ENCODE measurements around the gene CENPP.

The CENPP gene

GRCh38 chr9:92429836-92430235 is 104.1 kb downstream of the CENPP start:
- DNase-seq = no peak

DNA sequence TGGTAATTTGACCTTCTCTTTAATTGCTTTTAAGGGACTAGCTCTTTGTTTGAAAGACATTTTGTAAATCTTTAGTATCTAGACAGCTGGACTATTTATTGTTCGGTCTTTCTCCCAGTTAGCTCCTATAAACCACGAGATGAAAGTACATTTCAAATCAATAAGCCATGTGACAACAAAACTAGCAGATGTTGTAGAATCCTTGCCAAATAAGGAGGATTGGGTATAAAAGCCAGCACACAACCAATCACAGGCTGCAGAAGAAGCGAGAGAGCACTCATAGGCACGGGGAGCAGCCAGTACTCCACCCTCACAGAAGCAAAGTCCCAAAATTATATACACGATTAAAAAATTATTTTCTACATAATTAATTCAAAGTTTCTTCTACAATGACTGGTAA is 106.6 kb downstream of the CENPP start:
- no peak for DNase-seq

- DNase-seq = no peak
Measured at GRCh38 chr9:92432972-92433548, 107.3 kb downstream of the CENPP start.

- DNase-seq = no peak
Measured at GRCh38 chr9:92435263-92435662, 109.5 kb downstream of the CENPP start.

GRCh38 chr9:92438900-92439526 is 113.3 kb downstream of the CENPP start:
- no peak for DNase-seq

GRCh38 chr9:92439921-92440750 is 114.4 kb downstream of the CENPP start:
- DNase-seq = no peak

- no peak for DNase-seq
Measured at GRCh38 chr9:92440751-92441046, 114.9 kb downstream of the CENPP start.

DNA sequence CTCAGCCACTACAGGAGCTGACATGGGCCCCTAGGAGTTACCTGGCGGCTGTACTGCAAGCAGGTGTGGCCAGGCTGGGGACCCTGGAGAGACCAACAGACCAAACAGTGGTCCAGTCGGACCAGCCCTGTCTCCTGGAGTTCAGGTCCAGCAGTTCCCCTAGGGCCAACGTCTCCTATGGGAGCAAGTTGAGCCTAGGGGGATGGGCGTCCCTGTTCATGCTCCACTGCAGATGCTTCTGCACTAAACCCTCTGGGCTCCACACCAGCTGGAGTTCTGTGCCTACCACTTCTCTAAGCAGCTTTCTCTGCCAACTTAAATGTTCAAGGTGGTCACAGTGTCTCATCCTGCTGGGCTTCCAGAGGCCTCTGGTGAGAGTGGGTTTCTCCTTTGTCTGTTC is 119.1 kb downstream of the CENPP start:
- DNase-seq = no peak

- DNase-seq = no peak
Measured at GRCh38 chr9:92446536-92446935, 120.8 kb downstream of the CENPP start.

DNA sequence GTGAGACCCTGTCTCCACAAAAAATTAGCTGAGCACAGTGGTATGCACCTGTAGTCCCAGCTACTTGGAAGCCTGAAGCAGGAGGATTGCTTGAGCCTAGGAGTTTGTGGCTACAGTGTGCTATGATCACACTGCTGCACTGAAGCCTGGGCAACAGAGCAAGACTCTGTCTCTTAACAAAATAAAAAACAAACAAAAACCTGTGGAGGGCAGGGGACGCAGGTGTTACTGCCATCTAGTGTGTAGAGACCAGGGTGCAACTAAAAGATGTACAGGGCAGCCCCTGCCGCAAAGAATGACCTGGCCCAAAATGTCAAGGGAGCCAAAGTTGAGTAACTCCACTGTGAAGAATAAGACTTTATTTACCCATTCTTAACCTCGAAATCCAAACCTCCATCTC is 129.5 kb downstream of the CENPP start:
- DNase-seq = no peak

DNA sequence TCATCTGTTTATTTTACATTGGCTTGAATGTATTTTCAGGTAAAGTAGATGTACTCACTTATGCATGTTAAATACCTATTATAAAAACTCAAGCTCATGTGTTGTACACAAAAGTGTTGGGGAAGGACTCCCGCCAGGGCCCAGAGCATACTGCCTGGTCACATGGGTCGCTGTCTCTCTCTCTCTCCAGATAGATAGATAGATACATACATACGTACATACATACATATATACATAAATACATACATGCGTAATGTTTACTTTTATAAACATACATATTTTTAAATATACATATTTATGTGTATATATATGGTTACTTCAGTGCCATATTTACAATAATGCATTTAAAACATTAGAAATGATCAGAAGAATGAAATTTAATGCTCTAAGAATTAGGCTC is 131.8 kb downstream of the CENPP start:
- DNase-seq = no peak

- no peak for DNase-seq
Measured at GRCh38 chr9:92463387-92463786, 137.6 kb downstream of the CENPP start.

DNA sequence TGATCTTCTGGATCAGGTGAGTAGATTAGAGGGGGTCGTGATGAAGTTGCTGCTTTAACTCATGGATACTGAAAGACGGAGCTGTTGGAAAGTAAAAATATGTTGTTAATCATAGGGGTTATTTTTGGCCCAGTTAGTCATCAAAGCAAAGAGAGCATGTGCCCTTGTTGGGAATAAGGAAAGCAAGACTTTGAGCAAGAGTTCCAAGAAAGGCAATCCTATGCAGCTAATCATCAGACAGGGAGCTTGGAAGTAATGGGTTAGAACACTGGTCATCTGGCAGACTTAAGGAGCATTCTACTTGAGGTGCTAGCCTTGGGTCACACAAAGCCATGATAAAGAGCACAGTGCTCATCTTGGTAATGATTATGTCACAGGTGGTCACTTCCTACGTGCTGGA is 138.2 kb downstream of the CENPP start:
- no peak for DNase-seq

GRCh38 chr9:92467041-92467440 is 141.3 kb downstream of the CENPP start:
- DNase-seq = no peak

- DNase-seq = no peak
Measured at GRCh38 chr9:92467511-92467910, 141.8 kb downstream of the CENPP start.

DNA sequence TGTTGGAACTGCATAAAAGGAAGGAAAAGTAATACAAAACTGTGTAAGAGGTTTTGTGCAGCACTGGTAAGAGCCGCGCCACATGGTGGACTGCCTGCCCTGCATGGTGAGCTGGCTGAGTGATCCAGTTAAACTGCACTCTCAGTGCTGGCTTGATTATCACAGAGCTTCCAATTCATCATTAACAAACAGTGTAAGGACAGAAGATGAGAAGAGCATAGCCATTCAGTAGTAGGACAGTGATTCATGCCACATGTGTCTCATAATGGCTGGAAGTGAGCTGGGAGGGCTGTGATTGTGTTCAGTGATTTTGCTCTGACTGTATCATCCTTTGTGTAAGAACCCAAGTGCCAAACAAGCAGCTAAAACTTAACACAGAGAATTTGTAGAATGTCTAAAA is 142.5 kb downstream of the CENPP start:
- no peak for DNase-seq

- no peak for DNase-seq
Measured at GRCh38 chr9:92474587-92474986, 148.8 kb downstream of the CENPP start.

- no peak for DNase-seq
Measured at GRCh38 chr9:92476962-92477361, 151.2 kb downstream of the CENPP start.

- DNase-seq = no peak
Measured at GRCh38 chr9:92478783-92479182, 153.0 kb downstream of the CENPP start.

DNA sequence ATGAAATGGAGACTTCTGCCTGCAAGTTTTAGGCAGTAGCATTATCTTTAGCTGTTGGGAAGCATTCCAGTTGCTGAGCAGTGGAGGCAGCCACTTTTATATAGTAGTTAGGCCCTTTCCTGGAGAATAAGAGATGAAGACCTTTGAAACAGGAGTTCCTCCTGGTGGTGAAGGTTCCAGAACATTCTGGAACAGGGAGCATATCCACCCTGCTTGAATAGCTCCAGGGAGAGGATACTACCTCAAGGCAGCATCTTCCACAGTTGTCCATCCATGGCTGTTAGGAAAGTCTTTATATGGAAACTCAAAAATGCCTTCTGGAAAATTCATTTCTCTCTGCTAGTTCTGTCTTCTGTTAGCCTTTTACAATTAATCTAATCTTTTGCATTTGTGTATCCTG is 153.6 kb downstream of the CENPP start:
- DNase-seq = no peak

- DNase-seq = no peak
Measured at GRCh38 chr9:92480291-92480771, 154.6 kb downstream of the CENPP start.

DNA sequence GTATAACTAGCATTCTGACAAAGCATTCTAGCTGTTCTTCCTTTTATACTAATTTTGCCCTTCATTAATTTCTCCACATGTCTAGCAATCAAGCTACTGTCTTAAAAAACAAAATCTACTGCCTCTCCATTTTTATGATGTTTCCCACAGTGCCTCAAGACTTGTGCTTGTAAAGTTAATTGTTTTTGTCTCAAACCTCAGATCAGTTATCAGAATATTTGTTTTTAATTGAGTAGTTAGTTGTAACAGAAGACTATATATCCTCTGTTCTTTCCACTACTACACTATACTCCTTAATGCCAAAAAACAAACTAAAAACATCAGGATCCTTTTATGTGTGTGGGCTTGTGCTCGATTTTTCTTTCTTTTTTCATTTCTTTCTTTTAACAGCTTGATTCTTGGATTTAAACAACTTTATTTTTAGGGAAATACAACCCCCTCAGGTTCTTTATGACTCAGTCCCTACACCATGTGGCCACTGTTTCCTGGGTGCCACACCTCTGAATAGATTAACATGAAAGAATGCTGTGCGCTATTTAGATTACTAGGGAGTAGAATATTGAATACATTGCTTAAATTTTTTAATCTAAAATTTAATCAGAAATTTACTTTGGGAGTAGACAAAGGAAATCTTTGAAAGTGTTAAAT is 155.4 kb downstream of the CENPP start:
- DNase-seq = no peak

- no peak for DNase-seq
Measured at GRCh38 chr9:92482329-92482728, 156.6 kb downstream of the CENPP start, which contains the start of gene ASPN. TSS of gene ASPN (minus strand) at chr9:92482506.

GRCh38 chr9:92482805-92483204 is 157.1 kb downstream of the CENPP start:
- DNase-seq = no peak
